ENCODE data around the gene HACL1.
A peak's percentile ranks its signal among the peaks of the same experiment; 100 is the strongest.

The HACL1 gene

DNA sequence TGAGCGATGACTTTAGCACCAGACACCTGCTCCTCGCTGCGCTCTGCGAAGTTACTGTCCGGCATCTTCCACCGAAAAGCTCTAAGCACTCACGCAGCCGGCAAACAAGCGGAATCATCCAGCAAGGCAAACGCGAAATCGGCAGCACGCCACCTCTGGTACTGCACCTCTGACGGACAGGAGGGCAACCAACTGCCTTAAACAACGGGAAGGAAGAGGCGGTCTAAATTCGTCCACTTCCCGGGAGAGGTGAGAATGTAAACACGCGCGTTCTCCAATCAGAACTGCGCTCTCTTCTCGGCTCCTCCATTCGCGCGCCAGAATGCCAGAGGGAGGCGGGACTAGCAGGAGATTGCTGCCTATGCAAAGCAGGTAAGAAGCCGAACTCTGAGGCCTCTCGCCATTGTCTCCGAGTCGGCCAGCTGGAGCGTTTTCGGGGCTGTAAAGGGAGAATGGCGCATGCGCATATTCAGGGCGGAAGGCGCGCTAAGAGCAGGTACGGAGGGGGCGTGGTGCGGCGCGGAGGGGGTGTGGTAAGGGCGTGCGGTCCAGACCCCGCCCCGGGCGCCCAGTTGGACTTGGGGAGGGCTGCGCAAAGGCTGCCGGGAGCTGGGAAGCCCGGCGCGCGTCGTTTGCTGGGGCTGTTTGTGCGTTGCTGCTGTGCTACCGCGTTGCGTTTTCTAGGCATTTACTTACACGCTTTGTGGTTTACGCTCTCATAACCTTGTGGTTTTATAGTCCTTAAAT, at the start of gene HACL1, which contains the start of gene BTD:
TSS of gene HACL1 (minus strand) at position 171 of the 747 bp plus-strand sequence. CDS start at position 65, 106 bp downstream.
TSS of gene BTD (plus strand) at position 347 of the 747 bp plus-strand sequence. CDS start 33,695 bp downstream, outside the sequence.
- DNase-seq (ENCODE audit: low read depth), result peak; percentile 99

GRCh38 chr3:15649858-15650257, 48.5 kb upstream of the HACL1 start:
- DNase-seq (ENCODE audit: low read depth), result no peak

DNA sequence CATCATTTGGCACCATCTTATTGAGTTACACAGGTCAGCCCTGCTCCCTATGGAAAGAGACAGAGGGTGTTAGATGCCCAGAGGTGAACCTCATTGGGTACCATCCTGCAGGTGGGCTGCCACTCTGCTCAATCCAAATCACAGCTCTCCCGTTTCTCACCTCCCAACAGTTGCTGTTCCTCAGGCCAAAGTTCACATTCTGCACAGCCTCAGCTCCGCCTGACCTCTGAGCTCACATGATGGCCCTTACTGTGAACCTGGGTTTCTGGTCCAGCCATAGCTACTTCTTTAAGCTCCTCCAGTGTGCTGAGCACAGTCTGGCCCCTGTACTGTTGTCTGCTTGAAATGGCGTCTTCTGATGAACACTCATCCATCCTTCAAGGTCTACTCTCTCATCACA, 48.0 kb upstream of the HACL1 start:
- no peak for DNase-seq (ENCODE audit: low read depth)

GRCh38 chr3:15647611-15648167, 46.3 kb upstream of the HACL1 start:
- DNase-seq (ENCODE audit: low read depth), result peak; percentile 92

DNA sequence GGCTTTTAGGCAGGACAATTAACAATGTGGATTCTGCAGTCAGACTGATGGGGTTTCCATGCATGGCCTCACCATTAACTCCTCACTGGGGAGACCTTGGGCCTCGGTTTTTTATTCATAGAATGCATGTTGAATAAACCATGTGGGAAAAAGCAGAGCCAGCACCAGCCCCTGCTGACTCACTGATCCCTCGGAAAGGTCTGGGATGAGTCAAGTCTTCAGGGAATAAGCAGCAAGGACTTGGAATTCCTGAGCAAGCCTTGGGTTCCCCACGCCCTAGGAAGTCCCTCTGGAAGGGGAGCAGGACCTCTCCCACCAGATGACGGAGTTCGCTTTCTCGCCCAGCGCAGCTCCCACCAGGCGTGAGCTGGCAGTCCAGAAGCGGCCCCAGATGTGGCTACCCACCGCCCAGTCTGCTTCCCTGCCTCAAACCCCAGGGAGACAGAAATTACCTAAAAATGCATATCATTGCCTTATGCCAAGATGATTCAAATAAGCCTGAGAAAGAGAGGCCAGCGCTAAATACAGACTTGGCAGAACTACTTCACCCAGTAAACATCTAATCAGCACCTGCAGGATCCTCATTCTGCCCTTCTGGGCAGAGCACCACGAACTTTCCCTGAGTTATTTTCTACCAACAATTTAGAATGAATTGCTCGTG, 45.6 kb upstream of the HACL1 start:
- peak; percentile 99 for DNase-seq (ENCODE audit: low read depth)

DNA sequence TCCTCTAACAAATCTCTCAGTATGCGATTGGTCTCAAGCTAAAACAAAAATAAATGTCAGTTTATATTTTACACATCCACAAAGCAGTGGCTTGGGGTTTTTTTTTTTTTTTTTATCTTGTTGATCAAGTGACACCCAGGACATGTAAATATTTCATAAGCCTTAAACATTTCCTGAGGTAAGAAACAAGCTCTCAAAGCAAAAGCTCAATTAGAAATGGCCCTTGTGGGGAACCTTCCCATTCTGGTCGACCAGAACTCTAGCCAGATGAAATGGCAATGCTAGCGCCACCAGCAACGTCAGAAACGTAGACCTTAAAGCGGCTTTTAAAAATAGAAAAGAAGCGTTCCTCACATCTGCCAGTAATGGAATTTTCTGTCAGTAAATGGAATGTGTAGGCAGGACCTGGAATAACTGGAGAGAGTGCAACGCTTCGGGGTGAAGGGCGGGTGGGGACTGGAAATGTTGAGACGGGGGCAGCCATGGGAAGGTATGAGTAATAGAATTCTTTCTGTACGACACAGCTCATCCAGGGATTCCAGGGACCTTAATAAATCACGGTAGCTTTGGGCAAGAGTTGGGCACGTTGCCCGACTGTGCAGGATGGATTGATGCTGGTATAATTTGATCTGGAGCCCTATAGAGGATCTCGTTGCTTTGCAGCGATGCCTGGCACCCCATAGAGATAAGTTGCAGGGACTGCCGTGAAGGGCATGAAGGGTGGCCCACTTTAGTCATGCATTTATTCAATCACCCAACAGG, 44.6 kb upstream of the HACL1 start:
- peak; percentile 93 for DNase-seq (ENCODE audit: low read depth)

DNA sequence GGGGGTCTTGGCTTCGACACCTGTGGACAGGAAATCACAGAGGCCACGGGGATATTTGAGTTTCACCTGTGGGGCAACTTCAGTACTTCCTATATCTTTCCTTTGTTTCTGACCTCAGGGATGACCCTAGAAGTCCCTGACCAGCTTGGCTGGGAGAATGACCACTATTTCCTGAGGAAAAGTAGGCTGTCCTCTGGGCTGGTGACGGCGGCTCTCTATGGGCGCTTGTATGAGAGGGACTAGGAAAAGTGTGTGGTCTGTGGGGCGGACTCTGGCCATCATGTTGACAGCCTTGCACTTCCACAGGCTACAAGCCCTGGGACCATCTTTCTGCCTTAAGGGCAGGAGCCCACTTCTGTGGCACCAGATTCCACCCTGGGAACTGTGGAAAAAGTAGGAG, 43.9 kb upstream of the HACL1 start:
- no peak for DNase-seq (ENCODE audit: low read depth)

DNA sequence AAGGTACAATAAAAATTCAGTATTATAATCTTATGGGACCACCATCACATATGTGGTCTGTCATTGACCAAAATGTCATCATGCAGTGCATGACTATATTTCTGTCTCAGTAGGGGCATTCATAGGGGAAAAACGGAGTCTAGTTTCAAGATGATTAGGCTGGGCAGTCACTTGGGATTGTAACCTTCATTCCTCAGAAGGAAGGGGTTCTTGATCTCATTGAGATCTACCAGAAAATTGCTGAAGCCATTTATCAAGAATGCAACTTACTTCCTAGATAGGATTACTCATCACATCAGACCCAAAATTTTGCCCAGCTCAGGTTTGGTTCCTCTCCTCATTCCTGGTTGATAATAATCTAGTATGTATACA, 37.5 kb upstream of the HACL1 start:
- DNase-seq (ENCODE audit: low read depth), result no peak

GRCh38 chr3:15638193-15638890, 37.0 kb upstream of the HACL1 start:
- DNase-seq (ENCODE audit: low read depth), result peak; percentile 91

- no peak for DNase-seq (ENCODE audit: low read depth)
These were observed 36.0 kb upstream of the HACL1 start for GRCh38 chr3:15637131-15637951.

GRCh38 chr3:15636028-15636709, 34.8 kb upstream of the HACL1 start:
- DNase-seq (ENCODE audit: low read depth), result peak; percentile 94

DNA sequence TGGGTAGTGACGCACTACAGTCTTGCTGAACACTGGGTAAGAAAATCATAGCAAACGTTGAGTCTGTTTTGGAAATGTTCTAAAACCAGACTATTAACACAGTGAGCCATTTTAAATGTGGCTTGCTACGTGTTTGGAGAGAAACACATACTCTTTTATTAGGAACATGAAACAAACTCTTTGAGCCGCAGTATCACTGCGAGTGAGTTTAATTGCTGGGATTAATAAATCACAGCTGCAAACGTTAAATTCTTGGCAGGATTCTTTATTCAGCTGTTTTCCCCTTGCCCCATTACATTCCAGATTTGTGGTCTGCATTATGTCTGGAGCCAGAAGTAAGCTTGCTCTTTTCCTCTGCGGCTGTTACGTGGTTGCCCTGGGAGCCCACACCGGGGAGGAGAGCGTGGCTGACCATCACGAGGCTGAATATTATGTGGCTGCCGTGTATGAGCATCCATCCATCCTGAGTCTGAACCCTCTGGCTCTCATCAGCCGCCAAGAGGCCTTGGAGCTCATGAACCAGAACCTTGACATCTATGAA, 33.8 kb upstream of the HACL1 start:
- peak; percentile 98 for DNase-seq (ENCODE audit: low read depth)

DNA sequence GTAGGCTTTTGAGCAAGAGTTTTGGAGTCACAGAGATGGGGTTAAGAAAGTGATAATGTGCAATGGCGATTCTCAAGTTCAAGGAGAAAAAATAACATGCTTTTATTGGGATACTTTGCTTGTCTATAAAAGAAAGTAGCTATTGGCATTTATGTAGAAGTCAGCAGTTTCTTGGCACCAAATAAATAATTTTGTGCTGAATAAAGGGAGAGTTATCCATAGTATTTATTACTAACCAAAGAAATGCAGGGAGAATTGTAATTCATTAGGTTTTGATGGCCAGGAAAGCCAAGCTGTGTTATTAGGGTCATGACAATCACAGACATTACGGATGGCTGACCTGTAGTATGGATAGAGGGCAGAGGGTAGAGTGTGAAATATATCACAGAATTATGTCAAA, 33.3 kb upstream of the HACL1 start:
- DNase-seq (ENCODE audit: low read depth), result no peak

GRCh38 chr3:15633766-15634598, 32.6 kb upstream of the HACL1 start:
- DNase-seq (ENCODE audit: low read depth), result peak; percentile 83

DNA sequence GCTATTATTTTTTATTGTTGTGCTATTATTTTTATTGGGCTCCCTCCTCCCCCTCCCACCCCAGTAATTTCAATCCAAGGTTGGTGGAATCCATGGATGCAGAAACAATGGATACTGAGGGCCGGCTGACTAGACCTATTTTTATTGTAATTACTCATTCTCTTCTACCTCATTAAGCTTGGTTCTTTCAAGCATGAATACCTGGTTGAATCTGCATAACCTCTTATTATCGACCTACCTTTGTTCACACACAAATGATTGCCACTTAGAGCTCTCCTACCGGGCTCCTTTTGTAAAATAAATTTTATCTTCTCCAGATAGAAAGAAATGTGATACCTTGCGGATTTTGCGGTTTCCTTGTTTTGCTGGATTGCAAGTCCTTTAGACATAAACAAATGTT, 31.8 kb upstream of the HACL1 start:
- peak; percentile 60 for DNase-seq (ENCODE audit: low read depth)

- DNase-seq (ENCODE audit: low read depth), result no peak
These were observed 30.8 kb upstream of the HACL1 start for GRCh38 chr3:15632212-15632580.

DNA sequence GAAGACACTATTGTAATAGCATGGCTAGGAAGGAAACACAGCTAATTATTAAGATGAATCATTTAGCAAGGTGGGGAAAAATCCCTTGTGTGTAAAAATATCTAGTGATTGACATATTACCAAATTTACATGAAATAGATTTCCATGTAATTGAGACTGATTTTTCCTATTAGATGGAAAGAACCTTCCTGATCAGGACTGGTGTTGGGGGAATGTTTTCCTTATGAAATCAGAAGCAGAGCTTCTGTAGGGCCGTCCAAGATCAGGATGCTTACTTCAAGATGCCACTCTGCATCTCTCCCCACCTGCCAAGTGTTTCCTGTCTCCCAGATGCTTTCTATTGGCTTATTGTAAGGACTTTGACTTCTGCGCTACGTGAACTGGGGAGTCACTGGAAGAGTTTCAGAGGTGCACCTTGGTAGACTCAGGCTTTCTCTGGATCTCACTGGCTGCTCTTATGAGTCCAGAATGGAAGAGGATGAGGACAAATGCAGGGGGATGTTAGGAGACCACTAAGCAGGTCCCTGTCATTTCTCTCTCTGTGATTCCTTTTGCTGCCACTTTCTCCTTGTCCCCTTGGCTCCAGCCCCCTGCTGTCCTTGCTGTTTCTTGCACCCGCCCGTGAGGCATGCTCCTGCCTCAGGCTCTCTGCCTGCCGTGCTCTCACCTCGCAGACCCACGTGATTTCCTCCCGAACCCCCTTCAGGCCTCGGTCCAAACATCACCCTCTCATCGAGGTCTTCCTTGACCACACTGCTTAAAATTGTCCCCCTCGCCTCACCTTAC, 30.2 kb upstream of the HACL1 start:
- no peak for DNase-seq (ENCODE audit: low read depth)

DNA sequence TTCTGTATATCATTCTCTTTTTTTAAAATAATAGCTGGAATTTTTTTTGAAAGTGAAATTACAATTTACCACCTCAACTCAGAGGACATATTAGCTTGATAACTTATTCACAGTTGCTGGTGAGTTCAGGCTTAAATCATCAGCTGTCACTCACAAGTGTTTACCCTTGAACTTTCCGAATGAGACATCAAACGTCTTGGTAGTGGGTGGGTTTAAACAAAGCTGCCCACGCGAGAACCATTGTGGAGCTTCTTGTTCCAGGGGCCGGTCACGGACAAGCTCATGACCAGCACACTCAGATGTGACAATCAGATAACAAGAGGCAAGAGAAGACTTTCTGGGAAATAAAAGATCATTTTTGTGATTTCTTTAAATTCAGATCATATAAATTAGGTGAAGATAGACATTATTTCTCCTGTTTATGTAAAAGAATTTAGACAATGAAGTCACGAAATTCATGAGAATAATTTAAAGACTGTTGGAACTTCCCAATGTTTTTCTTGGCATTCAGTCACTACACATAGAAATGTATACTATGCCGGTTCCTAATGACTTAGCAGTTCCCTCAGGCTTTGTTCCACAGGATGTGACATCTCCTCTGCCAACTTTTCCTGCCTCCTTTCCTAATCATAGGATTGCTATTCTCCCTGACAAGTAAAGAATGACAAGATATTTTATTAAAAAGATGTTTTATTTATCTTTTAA, 29.4 kb upstream of the HACL1 start:
- DNase-seq (ENCODE audit: low read depth), result peak; percentile 61
